Measurements from ENCODE around the gene KPNA5. TPM values are rescaled to one million over a fixed set of nuclear protein-coding genes. Genes with fewer than 3 reads are reported as not detected.

KPNA5 gene
- total RNA-seq (10 to 100 TPM; 11.0 to 78.2 (median 53.2) TPM), polyA plus RNA-seq (10 to 100 TPM; 13.9 to 19.6 TPM), total RNA-seq (45.1 reads per million, percentile 69 among the genes with 10 or more reads in this experiment)

GRCh38 chr6:116680880-116681672 lies at the start of gene KPNA5:
Gene KPNA5 (plus strand): TSS chr6:116681211. CDS start chr6:116681335, 124 bp downstream.
- POLR2A ChIA-PET = interaction anchor here (0.6 to 2.6 kb wide), 9 partner anchors 10 to 580 kb away, joined by 3 to 44 read pairs (median 6); partner anchors contain the start of genes NT5DC1, RWDD1, TSPYL1 and ZUP1
- H3K36me3 ChIP-seq (ENCODE audit: control insufficient read depth in 2 of 3, insufficient read depth in 3 of 3, low read length in 3 of 3) = peaks cover 0 to 7% (median 0%) of the 10 kb centered on the region in 3 experiments
- Mint-ChIP-seq H3K36me3 (peaks cover 15 to 21% (median 19%) of the 10 kb centered on the region in 5 donors), H3K4me1 (peaks cover 17 to 69% (median 45%) of the 10 kb centered on the region in 7 donors), H3K4me3 (peak within 1 kb of the TSS; percentile 94 to 99 (median 98)), H3K27me3 (no peaks in the 10 kb centered on the region), H3K9me3 (peaks cover 0 to 2% (median 0%) of the 10 kb centered on the region in 11 donors), H3K27ac (peak within 1 kb of the TSS; percentile 96 to 99 (median 97))
- peaks cover 0 to 13% of the 10 kb centered on the region in 2 donors for H3K4me1 ChIP-seq (ENCODE audit: control insufficient read depth in 2 of 2, insufficient read depth in 2 of 2, low read length in 2 of 2)
- no peaks in the 10 kb centered on the region for H3K27me3 ChIP-seq (ENCODE audit: control insufficient read depth in 2 of 2, insufficient read depth in 2 of 2, low read length in 2 of 2)
- CTCF ChIA-PET = interaction anchor here (1.9 kb wide), 1 partner anchor 110 kb away, joined by 6 read pairs; the partner anchor contains the start of gene RWDD1
- H3K4me3 ChIP-seq (ENCODE audit: low read length) = peak within 1 kb of the TSS; percentile 88
- peak; percentile 97 for ATAC-seq
- DNase-seq = peak; percentile 82 to 91 (median 89)
- intact Hi-C loops (cut with micrococcal nuclease) = loop anchor here (1.0 to 5.0 kb wide), 12 partner anchors 13 to 996 kb away; partner anchors contain the start of genes GOPC (in 2 of the 2), RWDD1 (in 2 of the 2), TSPYL1 (in 2 of the 2) and ZUP1 (in 2 of the 2)
- peak within 1 kb of the TSS; percentile 85 for H3K27ac ChIP-seq (ENCODE audit: low read depth, low read length)
- no peaks in the 10 kb centered on the region for H3K9me3 ChIP-seq (ENCODE audit: control insufficient read depth in 2 of 3, low read length in 3 of 3)

GRCh38 chr6:116631379-116631990 lies 49.5 kb upstream of the KPNA5 start:
- peak in 1 of 9 donors; percentile 5 for DNase-seq
- Histone ChIP-seq H3K9me3 (ENCODE audit: control insufficient read depth in 2 of 3, low read length in 3 of 3) (no peaks in the 10 kb centered on the region), H3K36me3 (ENCODE audit: control insufficient read depth in 2 of 3, insufficient read depth in 3 of 3, low read length in 3 of 3) (no peaks in the 10 kb centered on the region), H3K4me1 (ENCODE audit: control insufficient read depth in 2 of 2, insufficient read depth in 2 of 2, low read length in 2 of 2) (no peaks in the 10 kb centered on the region), H3K27ac (ENCODE audit: low read depth, low read length) (no peak overlapping the region), H3K4me3 (ENCODE audit: low read length) (no peak overlapping the region), H3K27me3 (ENCODE audit: control insufficient read depth in 2 of 2, insufficient read depth in 2 of 2, low read length in 2 of 2) (no peaks in the 10 kb centered on the region)
- peaks cover 0 to 3% (median 0%) of the 10 kb centered on the region in 11 donors for H3K9me3 Mint-ChIP-seq
- peak overlapping the region in 1 of 9 donors; percentile 20 for H3K27ac Mint-ChIP-seq
- intact Hi-C loops (cut with micrococcal nuclease) = no loop called here
- H3K36me3 Mint-ChIP-seq = peaks cover 7 to 18% (median 15%) of the 10 kb centered on the region in 5 donors
- H3K27me3 Mint-ChIP-seq = no peaks in the 10 kb centered on the region
- CTCF ChIA-PET = interaction anchor here (0.7 kb wide), 1 partner anchor 67 kb away, joined by 3 read pairs; no protein-coding TSS in a partner anchor
- peak; percentile 20 for ATAC-seq
- POLR2A ChIA-PET = no interaction called here
- H3K4me1 Mint-ChIP-seq = peaks cover 0 to 23% (median 7%) of the 10 kb centered on the region in 7 donors
- no peak overlapping the region for H3K4me3 Mint-ChIP-seq

GRCh38 chr6:116633685-116634084 lies 47.3 kb upstream of the KPNA5 start:
- POLR2A ChIA-PET = no interaction called here

GRCh38 chr6:116648156-116648555 lies 32.9 kb upstream of the KPNA5 start:
- ChIA-PET POLR2A (interaction anchor here (0.9 kb wide), 1 partner anchor 39 kb away, joined by 3 read pairs; no protein-coding TSS in a partner anchor), CTCF (no interaction called here)
- peaks cover 0 to 23% (median 10%) of the 10 kb centered on the region in 5 donors for H3K36me3 Mint-ChIP-seq
- Histone ChIP-seq H3K27ac (ENCODE audit: low read depth, low read length) (no peak overlapping the region), H3K9me3 (ENCODE audit: control insufficient read depth in 2 of 3, low read length in 3 of 3) (no peaks in the 10 kb centered on the region), H3K36me3 (ENCODE audit: control insufficient read depth in 2 of 3, insufficient read depth in 3 of 3, low read length in 3 of 3) (peaks cover 0 to 6% (median 5%) of the 10 kb centered on the region in 3 experiments), H3K4me3 (ENCODE audit: low read length) (no peak overlapping the region), H3K4me1 (ENCODE audit: control insufficient read depth in 2 of 2, insufficient read depth in 2 of 2, low read length in 2 of 2) (no peaks in the 10 kb centered on the region), H3K27me3 (ENCODE audit: control insufficient read depth in 2 of 2, insufficient read depth in 2 of 2, low read length in 2 of 2) (no peaks in the 10 kb centered on the region)
- intact Hi-C loops (cut with micrococcal nuclease) = loop anchor here (5.0 kb wide), 3 partner anchors 76 to 381 kb away; partner anchors contain the start of gene RWDD1 (in 1 of the 2)
- H3K27ac Mint-ChIP-seq = peak overlapping the region in 1 of 9 donors; percentile 8
- DNase-seq (no peak), ATAC-seq (no peak)
- H3K27me3 Mint-ChIP-seq = no peaks in the 10 kb centered on the region
- peaks cover 0 to 13% (median 9%) of the 10 kb centered on the region in 7 donors for H3K4me1 Mint-ChIP-seq
- H3K4me3 Mint-ChIP-seq = no peak overlapping the region
- H3K9me3 Mint-ChIP-seq = no peaks in the 10 kb centered on the region

More at GRCh38 chr6:116633685-116634084, 47.3 kb upstream of the KPNA5 start:
- DNase-seq (no peak), ATAC-seq (no peak)
- Histone ChIP-seq H3K4me1 (ENCODE audit: control insufficient read depth in 2 of 2, insufficient read depth in 2 of 2, low read length in 2 of 2) (no peaks in the 10 kb centered on the region), H3K27me3 (ENCODE audit: control insufficient read depth in 2 of 2, insufficient read depth in 2 of 2, low read length in 2 of 2) (no peaks in the 10 kb centered on the region), H3K36me3 (ENCODE audit: control insufficient read depth in 2 of 3, insufficient read depth in 3 of 3, low read length in 3 of 3) (no peaks in the 10 kb centered on the region), H3K27ac (ENCODE audit: low read depth, low read length) (no peak overlapping the region), H3K4me3 (ENCODE audit: low read length) (no peak overlapping the region), H3K9me3 (ENCODE audit: control insufficient read depth in 2 of 3, low read length in 3 of 3) (no peaks in the 10 kb centered on the region)
- Mint-ChIP-seq H3K36me3 (peaks cover 7 to 25% (median 17%) of the 10 kb centered on the region in 5 donors), H3K27ac (peak overlapping the region in 2 of 9 donors; percentile 12 to 59), H3K9me3 (no peaks in the 10 kb centered on the region), H3K4me3 (no peak overlapping the region), H3K27me3 (no peaks in the 10 kb centered on the region), H3K4me1 (peaks cover 0 to 23% (median 7%) of the 10 kb centered on the region in 7 donors)
- intact Hi-C loops (cut with micrococcal nuclease) = no loop called here
- CTCF ChIA-PET = no interaction called here

GRCh38 chr6:116649129-116649528 lies 31.9 kb upstream of the KPNA5 start:
- Mint-ChIP-seq H3K27me3 (no peaks in the 10 kb centered on the region), H3K4me1 (peaks cover 0 to 17% (median 9%) of the 10 kb centered on the region in 7 donors), H3K9me3 (no peaks in the 10 kb centered on the region), H3K36me3 (peaks cover 0 to 20% (median 5%) of the 10 kb centered on the region in 5 donors), H3K4me3 (no peak overlapping the region), H3K27ac (peak overlapping the region in 1 of 9 donors; percentile 36)
- H3K4me3 ChIP-seq (ENCODE audit: low read length) = no peak overlapping the region
- intact Hi-C loops (cut with micrococcal nuclease) = loop anchor here (5.0 kb wide), 3 partner anchors 77 to 382 kb away; partner anchors contain the start of gene RWDD1 (in 1 of the 2)
- H3K9me3 ChIP-seq (ENCODE audit: control insufficient read depth in 2 of 3, low read length in 3 of 3) = no peaks in the 10 kb centered on the region
- DNase-seq (no peak), ATAC-seq (no peak)
- ChIA-PET CTCF (no interaction called here), POLR2A (interaction anchor here (0.6 to 0.9 kb wide), 3 partner anchors 12 to 38 kb away, joined by 3 read pairs; no protein-coding TSS in a partner anchor)
- no peaks in the 10 kb centered on the region for H3K27me3 ChIP-seq (ENCODE audit: control insufficient read depth in 2 of 2, insufficient read depth in 2 of 2, low read length in 2 of 2)
- H3K27ac ChIP-seq (ENCODE audit: low read depth, low read length) = no peak overlapping the region
- H3K4me1 ChIP-seq (ENCODE audit: control insufficient read depth in 2 of 2, insufficient read depth in 2 of 2, low read length in 2 of 2) = no peaks in the 10 kb centered on the region
- peaks cover 0 to 6% (median 5%) of the 10 kb centered on the region in 3 experiments for H3K36me3 ChIP-seq (ENCODE audit: control insufficient read depth in 2 of 3, insufficient read depth in 3 of 3, low read length in 3 of 3)

- no peak overlapping the region for H3K27ac ChIP-seq (ENCODE audit: low read depth, low read length)
- H3K36me3 ChIP-seq (ENCODE audit: control insufficient read depth in 2 of 3, insufficient read depth in 3 of 3, low read length in 3 of 3) = no peaks in the 10 kb centered on the region
- no peaks in the 10 kb centered on the region for H3K4me1 ChIP-seq (ENCODE audit: control insufficient read depth in 2 of 2, insufficient read depth in 2 of 2, low read length in 2 of 2)
- Mint-ChIP-seq H3K27ac (peak overlapping the region in 5 of 9 donors; percentile 1 to 40 (median 31)), H3K4me3 (no peak overlapping the region), H3K36me3 (peaks cover 0 to 25% (median 5%) of the 10 kb centered on the region in 5 donors), H3K27me3 (no peaks in the 10 kb centered on the region), H3K4me1 (peaks cover 0 to 17% (median 7%) of the 10 kb centered on the region in 7 donors), H3K9me3 (no peaks in the 10 kb centered on the region)
- CTCF ChIA-PET = no interaction called here
- no peaks in the 10 kb centered on the region for H3K27me3 ChIP-seq (ENCODE audit: control insufficient read depth in 2 of 2, insufficient read depth in 2 of 2, low read length in 2 of 2)
- intact Hi-C loops (cut with micrococcal nuclease) = no loop called here
- POLR2A ChIA-PET = no interaction called here
- no peak overlapping the region for H3K4me3 ChIP-seq (ENCODE audit: low read length)
- no peaks in the 10 kb centered on the region for H3K9me3 ChIP-seq (ENCODE audit: control insufficient read depth in 2 of 3, low read length in 3 of 3)
- no peak for DNase-seq
- peak; percentile 26 for ATAC-seq
Measured at GRCh38 chr6:116651916-116652315, 29.1 kb upstream of the KPNA5 start.
